CD4-positive, alpha-beta T cell treated with Interleukin-17A for 4 hours (primary cell): ENCODE data around the gene PBX3.

ENCODE experiments used
- DNase-seq: peaks from one replicate; pipeline ENCODE4 v3.0.0-alpha.2; 2020; ENCODE audit warnings: mixed read lengths

The PBX3 gene

GRCh38 chr9:125823874-125824406 lies 76.8 kb downstream of the PBX3 start:
- DNase-seq: peak; percentile 23

- DNase-seq: no peak
Measured at GRCh38 chr9:125825762-125826161, 78.6 kb downstream of the PBX3 start.

GRCh38 chr9:125826850-125827249 lies 79.7 kb downstream of the PBX3 start:
- DNase-seq: no peak

GRCh38 chr9:125829743-125830142 lies 82.6 kb downstream of the PBX3 start:
- peak; percentile 65 for DNase-seq

- no peak for DNase-seq
Measured at GRCh38 chr9:125831054-125831453, 83.9 kb downstream of the PBX3 start.

- DNase-seq: no peak
Measured at GRCh38 chr9:125831616-125832015, 84.4 kb downstream of the PBX3 start.

GRCh38 chr9:125835655-125836054 lies 88.5 kb downstream of the PBX3 start:
- no peak for DNase-seq

GRCh38 chr9:125839317-125839716 lies 92.1 kb downstream of the PBX3 start:
- DNase-seq: no peak

- no peak for DNase-seq
Measured at GRCh38 chr9:125841444-125841843, 94.3 kb downstream of the PBX3 start.

- no peak for DNase-seq
Measured at GRCh38 chr9:125842242-125842641, 95.1 kb downstream of the PBX3 start.

- no peak for DNase-seq
Measured at GRCh38 chr9:125843646-125844045, 96.5 kb downstream of the PBX3 start.

- no peak for DNase-seq
Measured at GRCh38 chr9:125844611-125845010, 97.4 kb downstream of the PBX3 start.

GRCh38 chr9:125845271-125845808 lies 98.2 kb downstream of the PBX3 start:
- no peak for DNase-seq

GRCh38 chr9:125847735-125848134 lies 100.6 kb downstream of the PBX3 start:
- no peak for DNase-seq

GRCh38 chr9:125850106-125850632 lies 103.0 kb downstream of the PBX3 start:
- DNase-seq: no peak

- DNase-seq: no peak
Measured at GRCh38 chr9:125850763-125851162, 103.6 kb downstream of the PBX3 start.

GRCh38 chr9:125851979-125852378 lies 104.8 kb downstream of the PBX3 start:
- no peak for DNase-seq

GRCh38 chr9:125852386-125852785 lies 105.2 kb downstream of the PBX3 start:
- DNase-seq: no peak

GRCh38 chr9:125854553-125855275 lies 107.5 kb downstream of the PBX3 start:
- DNase-seq: no peak

- no peak for DNase-seq
Measured at GRCh38 chr9:125856331-125856730, 109.2 kb downstream of the PBX3 start.

- DNase-seq: no peak
Measured at GRCh38 chr9:125861405-125862058, 114.4 kb downstream of the PBX3 start.

GRCh38 chr9:125863923-125864322 lies 116.8 kb downstream of the PBX3 start:
- no peak for DNase-seq

- peak; percentile 3 for DNase-seq
Measured at GRCh38 chr9:125867751-125868415, 120.7 kb downstream of the PBX3 start.
